Spleen (tissue), 11 donors: ENCODE data around the gene TIMM29. TPM values are rescaled to one million over a fixed set of nuclear protein-coding genes. Genes with fewer than 3 reads are reported as not detected.

Experiments
- DNase-seq: peaks from one replicate; pipeline ENCODE4 v3.0.0-alpha.2; 2020
- H3K27ac ChIP-seq, 8 donors: fragments of 200-600 bp; sonication (generic) in 7 of 8; 1 replicate in 4 of 8; 2 replicates in 4 of 8; pipeline versions ENCODE4 v1.5.0 to v1.8.0; 2016 to 2021; ENCODE audit warnings: inconsistent platforms in 4 of 8, mild to moderate bottlenecking in 4 of 8, moderate library complexity in 1 of 8
- H3K27me3 ChIP-seq, 7 donors: fragments of 200-600 bp; sonication (generic) in 6 of 7; replicated peaks in 1 of 7; 1 replicate in 4 of 7; 2 replicates in 3 of 7; pipeline versions ENCODE4 v1.5.0 to v1.8.0; 2016 to 2021; ENCODE audit warnings: inconsistent platforms in 3 of 7, mild to moderate bottlenecking in 1 of 7
- H3K36me3 ChIP-seq, 6 donors: fragments of 200-600 bp; sonication (generic) in 5 of 6; 1 replicate in 4 of 6; 2 replicates in 2 of 6; pipeline versions ENCODE4 v1.5.0 to v1.8.0; 2016 to 2021; ENCODE audit warnings: inconsistent platforms in 2 of 6
- H3K4me1 ChIP-seq, 6 donors: fragments of 200-600 bp; sonication (generic) in 5 of 6; 1 replicate in 3 of 6; 2 replicates in 3 of 6; pipeline versions ENCODE4 v1.5.0 to v1.8.0; 2016 to 2021; ENCODE audit warnings: inconsistent platforms in 3 of 6
- H3K4me3 ChIP-seq, 8 donors: fragments of 200-600 bp; sonication (generic) in 7 of 8; 1 replicate in 4 of 8; 2 replicates in 4 of 8; pipeline versions ENCODE4 v1.5.0 to v1.8.0; 2016 to 2021; ENCODE audit warnings: inconsistent platforms in 4 of 8, mild to moderate bottlenecking in 4 of 8, moderate library complexity in 2 of 8
- H3K9me3 ChIP-seq, 8 donors: fragments of 200-600 bp; sonication (generic) in 7 of 8; 1 replicate in 4 of 8; 2 replicates in 4 of 8; pipeline versions ENCODE4 v1.5.0 to v1.8.0; 2016 to 2021; ENCODE audit warnings: inconsistent platforms in 4 of 8
- CTCF ChIP-seq, 11 experiments: fragments of 200-600 bp in 7 of 11; fragments of 450-650 bp in 4 of 11; sonication (generic) in 4 of 11; IDR thresholded peaks in 8 of 11; conservative IDR thresholded peaks in 3 of 11; 1 replicate in 7 of 11; 2 replicates in 4 of 11; pipeline versions ENCODE4 v1.4.0 to v1.8.0; 2016 to 2021; ENCODE audit warnings: antibody characterized with exemption in 11 of 11, inconsistent platforms in 4 of 11, mild to moderate bottlenecking in 1 of 11
- POLR2A ChIP-seq, 3 donors: fragments of 450-650 bp; IDR thresholded peaks; one replicate each; pipeline ENCODE4 v1.5.1; 2017; ENCODE audit warnings: antibody characterized with exemption in 3 of 3, mild to moderate bottlenecking in 1 of 3
- POLR2AphosphoS5 ChIP-seq, 3 donors: sonication (generic); formaldehyde crosslinking; IDR thresholded peaks; one replicate each; pipeline ENCODE4 v1.5.1; 2017; ENCODE audit warnings: antibody characterized with exemption in 3 of 3
- WGBS, 5 donors: extraction: QIAGEN DNeasy Blood & Tissue Kit in 3 of 5; methylation state at CpG; one replicate each; pipeline versions ENCODE4 v1.1.5 to v1.1.7; 2013 to 2018; 5-methylcytosine and 5-hydroxymethylcytosine counted together
- intact Hi-C: fragments of 100-400 bp; cut with DNase I; formaldehyde crosslinking; loops from one replicate; pipeline ENCODE4 v1.15.0; 2023; ENCODE audit warnings: low total_unique reads
- polyA plus RNA-seq, 3 donors: library from polyadenylated mRNA; stranded (reverse); fragments of 200-250 nt; gene quantifications; one replicate each; pipeline ENCODE4 v1.2.1, GENCODE V29; 2013
- total RNA-seq, 7 donors: library from RNA; depleted of rRNA in 3 of 7; stranded (reverse); fragments of >200 nt in 3 of 7; fragmentation: NEBNext Ultra II Directional in 4 of 7; extraction: Animal tissue kit (Norgen Biotek cat#: 25700) in 4 of 7; gene quantifications; one replicate each; pipeline versions ENCODE4 v1.1.0 to v1.2.1, GENCODE V29; 2016 to 2021
- donor health status: healthy with polysubstance abuse.
- donor health status: DM: no; HTN: no; CAD: no; lungs with moderate emphysema.
- donor health status: DM: no; HTN: no; CAD: no.
- donor health status: Bipolar disorder and iron deficiency.
- donor health status: healthy.
- donor health status: DM: no; HTN: no; CAD: no.
- donor health status: DM: yes; HTN: yes; CAD: no.

TIMM29 gene
- total and polyA plus RNA-seq, 10 donors = 6.8 to 24.3 (median 19.6) TPM

GRCh38 chr19:10921199-10921909, 7.3 kb upstream of the TIMM29 start:
- no peaks in the 10 kb centered on the region for H3K9me3 ChIP-seq
- no peak overlapping the region for H3K27ac ChIP-seq
- no peaks in the 10 kb centered on the region for H3K27me3 ChIP-seq
- no peak for DNase-seq
- WGBS, 5 donors = 90 to 95% (median 91%) methylated on average over 30 to 43 of the region's 43 CpGs
- no peak overlapping the region for H3K4me3 ChIP-seq
- intact Hi-C loops = no loop called here
- TF ChIP-seq POLR2AphosphoS5 (IDR thresholded peaks at IDR 0.05) (peak in 2 of 3 donors; percentile 43 to 57), POLR2A (IDR thresholded peaks at IDR 0.05) (no peak)
- peaks cover 0 to 94% (median 56%) of the 10 kb centered on the region in 6 donors for H3K36me3 ChIP-seq
- H3K4me1 ChIP-seq = no peaks in the 10 kb centered on the region

- Histone ChIP-seq H3K27me3 (no peaks in the 10 kb centered on the region), H3K9me3 (no peaks in the 10 kb centered on the region), H3K36me3 (peaks cover 0 to 87% (median 51%) of the 10 kb centered on the region in 6 donors), H3K4me3 (no peak overlapping the region), H3K4me1 (peaks cover 0 to 1% (median 0%) of the 10 kb centered on the region in 6 donors), H3K27ac (no peak overlapping the region)
- 83 to 91% (median 87%) methylated on average over 21 to 33 of the region's 33 CpGs for WGBS, 5 donors
- TF ChIP-seq CTCF (IDR thresholded peaks at IDR 0.05 in 8 of 11, conservative IDR thresholded peaks at IDR 0.05 in 3 of 11) (no peak), POLR2AphosphoS5 (IDR thresholded peaks at IDR 0.05) (no peak), POLR2A (IDR thresholded peaks at IDR 0.05) (no peak)
- DNase-seq = no peak
- intact Hi-C loops = no loop called here
Measured at GRCh38 chr19:10921910-10922637, 6.5 kb upstream of the TIMM29 start.

- no peak for DNase-seq
- Histone ChIP-seq H3K4me1 (peaks cover 4 to 7% (median 5%) of the 10 kb centered on the region in 6 donors), H3K9me3 (no peaks in the 10 kb centered on the region), H3K27ac (no peak overlapping the region), H3K36me3 (peaks cover 0 to 84% (median 51%) of the 10 kb centered on the region in 6 donors), H3K27me3 (no peaks in the 10 kb centered on the region), H3K4me3 (no peak overlapping the region)
- WGBS, 5 donors = 85 to 97% (median 94%) methylated on average over 12 to 13 of the region's 13 CpGs
- TF ChIP-seq CTCF (IDR thresholded peaks at IDR 0.05 in 8 of 11, conservative IDR thresholded peaks at IDR 0.05 in 3 of 11) (no peak), POLR2AphosphoS5 (IDR thresholded peaks at IDR 0.05) (no peak), POLR2A (IDR thresholded peaks at IDR 0.05) (no peak)
- intact Hi-C loops = no loop called here
Measured at GRCh38 chr19:10922638-10923014, 6.0 kb upstream of the TIMM29 start.

GRCh38 chr19:10923260-10924112, 5.1 kb upstream of the TIMM29 start:
- no peak for DNase-seq
- H3K4me1 ChIP-seq = peaks cover 7 to 14% (median 10%) of the 10 kb centered on the region in 6 donors
- peaks cover 0 to 75% (median 51%) of the 10 kb centered on the region in 6 donors for H3K36me3 ChIP-seq
- intact Hi-C loops = no loop called here
- H3K4me3 ChIP-seq = no peak overlapping the region
- WGBS, 5 donors = 93 to 96% (median 94%) methylated on average over 13 to 29 of the region's 29 CpGs
- no peaks in the 10 kb centered on the region for H3K27me3 ChIP-seq
- H3K27ac ChIP-seq = no peak overlapping the region
- TF ChIP-seq POLR2A (IDR thresholded peaks at IDR 0.05) = no peak
- TF ChIP-seq POLR2AphosphoS5 (IDR thresholded peaks at IDR 0.05) = peak in 2 of 3 donors; percentile 21 to 56
- TF ChIP-seq CTCF (IDR thresholded peaks at IDR 0.05 in 8 of 11, conservative IDR thresholded peaks at IDR 0.05 in 3 of 11) = no peak
- H3K9me3 ChIP-seq = no peaks in the 10 kb centered on the region
